ENCODE data around the gene CIC.
A peak's percentile ranks its signal among the peaks of the same experiment; 100 is the strongest.

Gene CIC

DNA sequence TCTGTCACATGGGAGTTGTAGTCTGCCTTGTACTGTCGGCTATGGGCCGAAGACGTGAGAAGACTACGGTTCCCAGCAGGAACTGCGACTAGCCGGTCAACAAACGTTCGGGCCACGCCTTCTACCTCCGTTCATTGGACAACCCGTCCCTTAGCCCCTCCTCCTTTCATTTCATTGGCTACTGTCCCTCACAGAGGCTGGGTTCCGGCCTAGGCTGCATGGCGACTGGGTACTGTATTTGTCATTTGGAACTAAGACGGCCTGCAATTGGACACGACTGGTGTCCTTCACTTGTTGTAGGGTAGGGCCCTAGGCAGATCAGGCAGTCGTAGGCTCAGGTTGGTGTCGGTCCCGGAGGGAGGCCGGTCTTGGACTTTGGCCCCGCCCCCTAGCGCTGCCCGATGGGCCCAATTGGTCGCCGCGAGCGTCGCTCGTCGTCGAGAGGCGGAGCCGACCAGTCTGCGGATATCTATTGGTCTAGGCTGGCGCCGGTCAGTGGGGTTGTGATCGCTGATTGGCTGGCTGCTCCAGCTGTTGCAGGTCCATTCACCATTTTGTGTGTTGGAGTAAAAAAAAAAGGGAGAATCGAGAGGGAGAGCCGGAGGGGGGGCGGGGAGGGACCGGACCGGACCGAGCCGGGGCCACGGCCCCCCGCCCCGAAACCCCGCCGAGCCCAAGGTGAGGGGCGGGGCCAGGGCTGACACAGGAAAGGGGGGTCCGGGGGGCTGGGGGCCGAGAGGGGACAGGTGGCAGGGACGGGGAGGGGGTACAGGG, at the start of gene CIC:
Gene CIC, plus strand, starts transcription at position 549 of the 774 bp plus-strand sequence. CDS start 2,532 bp downstream, outside the sequence.
- H3K9ac ChIP-seq: peak within 1 kb of the TSS; percentile 96
- H3K27ac ChIP-seq: peak within 1 kb of the TSS; percentile 89
- peaks cover 15% of the 10 kb centered on the region for H3K4me1 ChIP-seq (ENCODE audit: low read depth, poor library complexity, severe bottlenecking)
- peak within 1 kb of the TSS; percentile 82 for H2AFZ ChIP-seq (ENCODE audit: low read depth)
- no peaks in the 10 kb centered on the region for H3K27me3 ChIP-seq (ENCODE audit: insufficient read depth, low read depth)
- H3K4me3 ChIP-seq (IDR thresholded peaks at IDR 0.05; ENCODE audit: insufficient read depth, low read depth, low read length): peak within 1 kb of the TSS; percentile 49
- no peaks in the 10 kb centered on the region for H3K36me3 ChIP-seq (ENCODE audit: insufficient read depth)
- H3K79me2 ChIP-seq (ENCODE audit: insufficient read depth, low read depth): peaks cover 30% of the 10 kb centered on the region; the same call in 1 of the 2 replicates
- H3K4me2 ChIP-seq: peak within 1 kb of the TSS; percentile 79
- no peak for TF ChIP-seq CTCF (conservative IDR thresholded peaks at IDR 0.05; ENCODE audit: low read depth, low read length)
- H4K20me1 ChIP-seq (ENCODE audit: insufficient read depth): no peaks in the 10 kb centered on the region

- H3K79me2 ChIP-seq (ENCODE audit: insufficient read depth, low read depth): peaks cover 52% of the 10 kb centered on the region
- TF ChIP-seq CTCF (conservative IDR thresholded peaks at IDR 0.05; ENCODE audit: low read depth, low read length): no peak
- H3K9ac ChIP-seq: peak within 1 kb of the TSS; percentile 61; the same call in 1 of the 2 replicates
- no peaks in the 10 kb centered on the region for H3K27me3 ChIP-seq (ENCODE audit: insufficient read depth, low read depth)
- no peaks in the 10 kb centered on the region; the same call in 1 of the 2 replicates for H4K20me1 ChIP-seq (ENCODE audit: insufficient read depth)
- peak within 1 kb of the TSS; percentile 94 for H3K4me2 ChIP-seq
- no peaks in the 10 kb centered on the region; the same call in 1 of the 2 replicates for H3K36me3 ChIP-seq (ENCODE audit: insufficient read depth)
- peak within 1 kb of the TSS; percentile 87 for H3K4me3 ChIP-seq (IDR thresholded peaks at IDR 0.05; ENCODE audit: insufficient read depth, low read depth, low read length)
- peaks cover 35% of the 10 kb centered on the region for H3K4me1 ChIP-seq (ENCODE audit: low read depth, poor library complexity, severe bottlenecking)
- peak within 1 kb of the TSS; percentile 36 for H3K27ac ChIP-seq
- H2AFZ ChIP-seq (ENCODE audit: low read depth): peak within 1 kb of the TSS; percentile 68
These were observed 49.0 kb upstream of the CIC start, which contains the start of gene ZNF526 for GRCh38 chr19:42219812-42220750. TSS of gene ZNF526 (plus strand) at chr19:42220312. CDS start at chr19:42224404, 4,092 bp downstream.

GRCh38 chr19:42220751-42221097, 48.3 kb upstream of the CIC start:
- Histone ChIP-seq H3K4me3 (IDR thresholded peaks at IDR 0.05; ENCODE audit: insufficient read depth, low read depth, low read length) (peak overlapping the region; percentile 87), H3K4me2 (peak overlapping the region; percentile 77), H2AFZ (ENCODE audit: low read depth) (peak overlapping the region; percentile 68; the same call in 1 of the 2 replicates), H3K9ac (peak overlapping the region; percentile 61; the same call in 1 of the 2 replicates), H4K20me1 (ENCODE audit: insufficient read depth) (no peaks in the 10 kb centered on the region; the same call in 1 of the 2 replicates), H3K27me3 (ENCODE audit: insufficient read depth, low read depth) (no peaks in the 10 kb centered on the region), H3K36me3 (ENCODE audit: insufficient read depth) (no peaks in the 10 kb centered on the region; the same call in 1 of the 2 replicates), H3K27ac (peak overlapping the region; percentile 6; the same call in 1 of the 2 replicates), H3K4me1 (ENCODE audit: low read depth, poor library complexity, severe bottlenecking) (peaks cover 34% of the 10 kb centered on the region), H3K79me2 (ENCODE audit: insufficient read depth, low read depth) (peaks cover 50% of the 10 kb centered on the region)
- no peak for TF ChIP-seq CTCF (conservative IDR thresholded peaks at IDR 0.05; ENCODE audit: low read depth, low read length)

GRCh38 chr19:42224940-42225717, 43.9 kb upstream of the CIC start:
- Histone ChIP-seq H3K27me3 (ENCODE audit: insufficient read depth, low read depth) (no peaks in the 10 kb centered on the region), H3K4me1 (ENCODE audit: low read depth, poor library complexity, severe bottlenecking) (peaks cover 9% of the 10 kb centered on the region), H3K4me3 (IDR thresholded peaks at IDR 0.05; ENCODE audit: insufficient read depth, low read depth, low read length) (no peak overlapping the region), H2AFZ (ENCODE audit: low read depth) (no peak overlapping the region), H3K9ac (no peak overlapping the region), H3K36me3 (ENCODE audit: insufficient read depth) (no peaks in the 10 kb centered on the region; the same call in 1 of the 2 replicates), H3K4me2 (no peak overlapping the region), H3K79me2 (ENCODE audit: insufficient read depth, low read depth) (peaks cover 32% of the 10 kb centered on the region), H3K27ac (no peak overlapping the region), H4K20me1 (ENCODE audit: insufficient read depth) (no peaks in the 10 kb centered on the region)
- TF ChIP-seq CTCF (conservative IDR thresholded peaks at IDR 0.05; ENCODE audit: low read depth, low read length): no peak
